CD4-positive, alpha-beta T cell treated with Interleukin-6 for 4 hours (primary cell): ENCODE data around the gene ZNF787.
A peak's percentile ranks its signal among the peaks of the same experiment; 100 is the strongest.
"Not testable (repeated sequence)": the region's sequence is repeated elsewhere in the genome, so short reads cannot be mapped to it uniquely, and the experiment has no call there.

Experiments
- DNase-seq: peaks from one replicate; pipeline ENCODE4 v3.0.0-alpha.2; 2020; ENCODE audit warnings: mixed read lengths

ZNF787 gene

DNA sequence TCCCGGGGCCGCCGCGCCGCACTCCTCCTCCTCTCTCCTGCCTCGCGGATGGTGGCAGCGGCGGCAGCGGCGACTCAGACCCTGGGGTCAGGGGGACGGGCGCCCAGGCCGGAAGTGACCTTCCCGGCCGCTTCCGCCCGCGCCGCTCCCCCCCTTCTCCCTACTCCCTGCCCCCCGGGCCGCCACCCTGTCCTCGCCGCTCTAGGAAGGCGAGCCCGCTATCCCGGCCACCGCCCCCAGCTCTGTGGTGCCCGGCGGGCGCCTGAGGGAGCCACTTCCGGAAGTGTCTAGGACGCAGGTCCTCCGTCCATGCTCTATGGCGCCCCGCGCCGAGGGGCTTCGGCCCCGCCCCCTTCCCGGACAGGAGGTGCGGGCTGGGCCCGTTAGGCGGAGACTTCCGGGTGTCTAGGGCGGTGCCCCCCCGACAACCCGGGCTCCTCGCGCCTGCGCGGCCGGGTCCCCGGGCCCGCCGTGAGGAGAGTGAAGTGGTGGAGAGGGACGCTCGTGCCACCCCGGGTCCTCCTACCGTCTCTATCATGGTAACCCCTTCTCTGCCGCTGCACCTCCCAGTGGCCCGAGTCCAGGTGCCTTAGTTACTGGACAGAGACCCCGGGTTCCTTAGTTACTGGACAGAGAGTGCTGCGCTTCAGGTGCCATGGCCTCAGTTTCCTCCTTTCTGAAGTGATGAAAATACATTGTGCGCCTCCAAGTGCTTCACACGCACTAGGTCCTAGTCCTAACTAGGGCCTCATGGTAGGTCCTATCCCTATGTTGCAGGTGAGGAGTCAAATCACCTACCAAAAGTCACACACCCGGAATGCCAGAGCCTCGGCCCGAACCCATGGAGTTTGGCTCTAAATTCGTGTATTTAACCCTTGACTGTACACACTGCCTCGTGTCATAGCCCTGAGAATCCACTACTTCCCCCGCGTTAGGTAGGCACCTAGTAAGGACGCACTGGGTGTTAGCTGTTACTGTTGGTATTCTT, at the start of gene ZNF787:
TSS of gene ZNF787 (minus strand) at position 116 of the 988 bp plus-strand sequence. CDS start 18,078 bp downstream, outside the sequence.
- peak; percentile 97 for DNase-seq

DNA sequence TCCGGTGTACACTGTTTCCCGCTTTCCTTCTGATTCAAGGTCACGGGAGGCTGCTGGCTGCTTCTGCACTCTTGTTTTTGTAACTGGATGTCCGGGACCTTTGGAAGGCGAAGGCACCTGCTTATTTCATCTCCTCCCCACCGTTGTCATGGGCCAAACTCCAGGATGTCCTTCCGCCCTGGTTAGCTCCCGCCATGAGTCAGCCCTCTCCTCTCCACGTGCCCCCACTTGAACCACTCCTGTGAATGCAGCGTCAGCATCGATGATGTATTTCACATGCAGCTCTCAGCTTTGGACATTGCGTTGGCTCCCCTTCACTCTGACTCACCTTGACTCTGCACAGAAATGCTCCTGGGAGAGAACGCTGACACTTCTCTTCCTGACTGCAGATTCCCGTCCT, 49.2 kb upstream of the ZNF787 start:
- DNase-seq, result no peak

DNA sequence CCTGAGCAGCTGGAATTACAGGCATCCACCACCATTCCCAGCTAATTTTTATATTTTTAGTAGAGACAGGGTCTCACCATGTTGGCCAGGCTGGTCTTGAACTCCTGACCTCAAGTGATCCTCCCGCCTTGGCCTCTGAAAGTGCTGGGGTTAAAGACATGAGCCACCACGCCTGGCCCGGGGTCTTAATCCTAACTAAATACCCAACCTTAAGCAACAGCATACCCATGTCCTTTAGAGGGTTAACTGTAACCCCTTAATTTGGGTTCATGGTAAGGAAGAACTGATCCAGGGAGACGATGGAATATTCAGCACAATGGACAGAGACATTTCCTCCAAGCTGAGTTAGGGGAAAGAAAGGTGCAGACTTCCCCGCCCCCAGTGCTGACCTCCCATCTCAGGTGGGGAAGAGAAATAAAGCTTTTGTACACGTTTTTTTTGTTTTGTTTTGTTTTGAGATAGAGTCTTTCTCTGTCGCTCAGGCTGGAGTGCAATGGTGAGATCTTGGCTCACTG, 46.0 kb upstream of the ZNF787 start:
- DNase-seq, result no peak

DNA sequence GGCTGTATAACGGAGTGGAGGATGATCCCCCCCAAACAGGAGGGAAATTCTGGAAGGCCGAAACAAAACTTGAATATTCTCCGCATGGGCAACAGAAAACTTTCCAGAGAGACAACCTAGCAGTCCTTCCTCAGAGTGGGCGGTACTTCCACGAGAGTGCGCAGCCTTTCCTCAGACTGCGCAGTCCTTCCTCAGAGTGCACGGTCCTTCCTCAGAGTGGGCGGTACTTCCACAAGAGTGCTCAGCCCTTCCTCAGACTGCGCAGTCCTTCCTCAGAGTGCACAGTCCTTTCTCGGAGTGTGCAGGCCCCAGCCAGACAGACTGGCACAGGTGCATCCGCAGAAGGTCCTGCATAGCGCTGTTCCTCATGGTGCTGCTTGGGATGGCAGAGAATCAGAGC, 42.0 kb upstream of the ZNF787 start:
- no peak for DNase-seq

DNA sequence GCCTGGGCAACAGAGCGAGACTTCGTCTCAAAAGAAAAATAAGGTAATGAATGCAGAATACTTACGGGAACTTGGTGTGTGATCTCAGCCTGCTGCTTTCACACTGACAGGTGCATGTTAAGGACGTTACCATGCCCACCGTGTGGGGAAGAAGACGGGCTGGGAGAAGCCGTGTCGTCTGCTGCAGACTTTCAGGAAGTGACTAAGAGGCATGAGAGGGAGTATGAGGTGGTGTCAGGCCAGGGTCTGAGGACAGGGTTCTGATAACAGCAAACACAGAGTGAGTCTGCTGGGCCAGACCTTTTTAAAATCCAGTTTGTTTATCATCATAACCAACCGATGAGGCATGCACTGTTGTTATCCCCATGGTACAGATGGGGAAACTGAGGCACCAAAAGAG, 41.2 kb upstream of the ZNF787 start:
- peak; percentile 13 for DNase-seq

DNA sequence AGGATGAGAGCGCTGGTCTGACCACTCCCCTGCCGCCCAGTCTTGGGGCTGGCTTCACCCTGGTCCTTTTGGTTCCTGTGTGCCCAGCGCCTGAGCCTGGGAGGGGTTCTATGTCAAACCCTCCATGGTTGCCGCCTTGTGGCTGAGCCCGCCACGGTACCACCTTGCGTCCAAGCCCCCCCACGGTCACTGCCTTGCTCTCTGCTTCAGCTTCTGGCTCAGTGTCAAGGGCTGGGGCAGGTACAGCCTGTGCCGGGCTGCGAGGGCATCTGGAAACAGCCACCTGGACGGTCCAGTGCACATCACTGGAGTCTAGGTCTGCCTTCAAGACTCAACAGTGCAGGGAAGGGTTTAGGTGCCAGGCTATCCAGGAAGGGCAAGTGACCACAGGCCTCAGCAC, 40.4 kb upstream of the ZNF787 start:
- no peak for DNase-seq

DNA sequence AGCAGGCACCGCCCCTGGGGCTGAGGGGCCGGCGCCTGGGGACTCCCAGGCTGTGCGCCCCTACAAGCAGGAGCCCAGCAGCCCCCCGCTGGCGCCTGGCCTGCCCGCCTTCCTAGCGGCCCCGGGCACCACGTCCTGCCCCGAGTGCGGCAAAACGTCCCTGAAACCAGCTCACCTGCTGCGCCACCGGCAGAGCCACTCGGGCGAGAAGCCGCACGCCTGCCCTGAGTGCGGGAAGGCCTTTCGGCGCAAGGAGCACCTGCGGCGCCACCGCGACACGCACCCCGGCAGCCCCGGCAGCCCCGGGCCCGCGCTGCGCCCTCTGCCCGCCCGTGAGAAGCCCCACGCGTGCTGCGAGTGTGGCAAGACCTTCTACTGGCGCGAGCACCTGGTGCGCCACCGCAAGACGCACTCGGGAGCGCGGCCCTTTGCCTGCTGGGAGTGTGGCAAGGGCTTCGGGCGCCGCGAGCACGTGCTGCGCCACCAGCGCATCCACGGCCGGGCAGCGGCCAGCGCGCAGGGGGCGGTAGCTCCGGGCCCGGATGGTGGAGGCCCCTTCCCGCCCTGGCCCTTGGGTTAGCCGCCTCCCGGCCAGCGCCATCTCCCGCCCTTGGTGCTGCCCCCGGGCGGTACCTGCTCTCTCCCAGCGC, 38.7 kb upstream of the ZNF787 start:
- DNase-seq, result no peak

DNA sequence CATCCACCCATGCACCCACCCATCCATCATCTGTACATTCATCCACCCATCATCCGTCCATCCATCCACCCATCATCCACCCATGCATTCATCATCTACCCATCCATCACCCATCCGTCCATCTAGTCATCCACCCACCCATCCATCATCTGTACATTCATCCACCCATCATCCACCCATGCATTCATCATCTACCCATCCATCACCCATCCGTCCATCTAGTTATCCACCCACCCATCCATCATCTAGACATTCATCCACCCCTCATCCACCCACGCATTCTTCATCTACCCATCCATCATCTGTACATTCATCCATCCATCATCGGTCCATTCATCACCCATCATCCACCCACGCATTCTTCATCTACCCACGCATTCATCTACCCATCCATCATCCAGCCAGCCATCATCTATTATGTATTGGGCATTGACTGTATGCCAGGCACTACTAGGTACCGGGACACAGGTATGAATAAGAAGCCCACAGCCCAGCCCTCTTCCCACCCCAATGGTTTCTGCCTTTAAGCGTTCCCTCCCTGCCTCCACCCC, 38.0 kb upstream of the ZNF787 start:
- no peak for DNase-seq

DNA sequence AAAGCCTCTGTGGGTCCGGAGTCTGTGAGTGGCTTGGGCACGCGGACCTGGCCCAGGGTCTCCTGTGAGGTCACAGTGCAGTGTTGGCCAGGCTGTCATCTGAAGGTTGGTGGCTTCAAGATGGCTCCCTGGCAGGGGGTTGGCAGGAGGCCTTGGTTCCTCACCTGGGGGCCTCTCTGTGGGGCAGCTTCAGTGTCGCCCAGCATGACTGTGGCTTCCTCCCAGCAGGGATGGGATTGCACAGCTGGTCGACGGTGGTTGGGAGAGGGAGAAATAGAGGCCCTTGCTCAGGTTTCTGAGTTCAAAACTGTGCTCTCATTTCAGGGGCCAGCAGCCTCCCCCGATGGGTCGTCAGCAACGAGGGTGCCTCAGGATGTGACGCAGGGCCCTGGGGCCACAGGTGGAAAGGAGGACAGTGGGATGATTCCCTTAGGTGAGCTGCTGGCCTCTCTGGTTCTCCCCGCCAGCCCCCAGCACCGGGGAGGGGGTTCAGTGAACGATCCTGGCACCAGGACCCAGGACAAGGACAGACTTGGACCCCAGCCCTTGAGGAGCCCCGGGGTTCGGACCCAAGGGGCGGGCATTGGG, 37.2 kb upstream of the ZNF787 start:
- no peak for DNase-seq

DNA sequence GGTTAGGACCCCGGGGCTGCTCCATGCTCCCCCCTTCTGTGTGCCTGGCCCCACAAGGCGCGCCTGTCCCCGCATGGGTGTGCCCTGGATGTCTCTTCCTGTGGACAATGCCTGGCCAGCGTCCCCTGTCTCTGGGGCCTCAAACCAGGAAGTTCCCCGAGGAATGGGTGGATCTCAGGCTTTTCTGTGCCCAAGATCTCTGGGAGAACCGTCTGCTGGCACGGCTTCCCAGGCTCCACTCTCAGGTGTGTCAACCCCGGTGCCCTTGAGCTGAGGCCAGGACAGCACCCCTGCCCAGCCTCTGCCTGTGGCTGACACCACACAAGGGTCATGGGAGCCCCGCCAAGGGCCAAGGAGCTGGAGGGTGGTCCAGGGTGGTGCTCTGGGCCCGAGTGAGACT, 35.7 kb upstream of the ZNF787 start:
- DNase-seq, result no peak

DNA sequence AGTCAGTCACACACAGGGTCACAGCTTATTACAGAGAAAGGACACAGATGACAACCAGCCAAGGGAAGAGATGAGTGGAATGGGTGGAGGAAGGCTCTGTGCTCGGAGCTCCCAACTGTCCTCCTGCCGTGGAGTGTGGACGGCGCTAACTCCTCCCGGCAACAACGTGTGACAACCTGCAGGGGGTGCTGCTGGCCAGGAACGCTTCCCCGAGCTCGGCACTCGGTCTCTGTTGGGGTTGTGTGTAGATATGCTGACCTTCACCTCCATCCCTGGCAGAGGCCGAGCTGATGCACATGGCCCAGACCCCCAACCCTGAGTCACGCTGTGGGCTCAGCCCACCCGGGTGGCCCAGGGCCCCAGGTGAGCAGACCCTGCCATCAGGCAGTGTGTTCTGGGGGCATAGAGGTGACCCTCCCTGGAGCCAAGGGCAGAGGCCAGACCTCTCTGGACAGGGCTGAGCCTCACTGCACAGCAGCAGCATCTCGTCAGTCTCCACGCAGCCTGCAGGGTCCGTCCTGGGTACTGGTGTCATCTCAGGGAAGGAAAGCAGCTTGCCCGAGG, 34.1 kb upstream of the ZNF787 start:
- DNase-seq, result no peak

DNA sequence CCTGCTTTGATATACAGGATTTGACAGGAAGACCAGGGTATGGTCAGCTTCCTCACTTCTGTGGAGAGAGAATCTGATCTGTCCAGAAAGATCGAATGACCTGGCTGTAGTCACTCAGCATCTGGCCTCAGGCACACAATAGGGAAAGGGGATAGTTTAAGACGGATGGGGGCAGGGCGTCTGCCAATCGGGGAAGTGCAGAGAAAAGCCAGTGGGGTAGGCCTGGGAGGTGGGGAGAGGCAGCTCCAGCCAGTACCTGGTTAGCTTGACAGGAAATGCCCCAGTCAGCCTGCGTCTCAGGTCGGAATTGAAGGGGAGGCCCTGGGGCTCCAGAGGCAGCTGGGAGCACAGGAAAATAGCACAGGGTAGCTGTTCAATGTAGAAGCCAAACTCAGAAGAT, 32.4 kb upstream of the ZNF787 start:
- DNase-seq, result no peak

DNA sequence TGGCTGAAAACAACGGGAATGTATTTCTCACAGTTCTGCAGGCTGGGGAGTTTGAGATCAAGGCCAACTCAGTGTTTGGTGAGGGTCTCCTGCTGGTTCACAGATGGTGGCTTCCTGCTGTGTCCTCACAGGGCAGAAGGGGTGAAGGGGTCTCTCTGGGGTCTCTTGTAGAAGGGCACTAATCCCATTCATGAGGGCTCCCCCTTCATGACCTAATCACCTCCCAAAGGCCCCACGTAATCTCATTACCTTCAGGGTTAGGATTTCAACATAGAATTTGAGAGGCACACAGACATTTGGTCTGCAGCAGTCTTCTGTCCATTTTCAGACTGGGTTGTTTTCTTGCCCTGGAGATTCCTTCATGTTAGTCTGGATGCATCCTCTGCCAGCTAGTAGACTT, 31.5 kb upstream of the ZNF787 start:
- no peak for DNase-seq

DNA sequence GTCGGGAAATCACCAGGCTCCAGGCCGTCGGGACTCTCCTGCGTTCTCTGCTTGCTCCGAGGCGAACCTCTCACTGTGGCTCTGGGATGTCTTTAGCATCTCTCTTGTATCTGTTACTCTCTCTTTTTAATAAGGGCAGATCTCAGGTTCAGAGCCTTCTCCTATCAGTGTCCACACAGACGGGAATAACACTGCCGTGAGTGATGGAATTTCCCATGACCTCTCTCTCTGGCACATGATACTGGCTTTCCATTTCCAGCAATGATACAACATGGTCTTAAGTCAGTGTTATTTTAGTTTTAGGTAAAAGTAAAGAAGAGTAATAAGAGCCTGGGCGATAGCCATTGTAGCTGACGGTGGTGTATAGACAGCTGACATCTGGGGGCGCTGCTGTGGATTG, 29.3 kb upstream of the ZNF787 start:
- no peak for DNase-seq

DNA sequence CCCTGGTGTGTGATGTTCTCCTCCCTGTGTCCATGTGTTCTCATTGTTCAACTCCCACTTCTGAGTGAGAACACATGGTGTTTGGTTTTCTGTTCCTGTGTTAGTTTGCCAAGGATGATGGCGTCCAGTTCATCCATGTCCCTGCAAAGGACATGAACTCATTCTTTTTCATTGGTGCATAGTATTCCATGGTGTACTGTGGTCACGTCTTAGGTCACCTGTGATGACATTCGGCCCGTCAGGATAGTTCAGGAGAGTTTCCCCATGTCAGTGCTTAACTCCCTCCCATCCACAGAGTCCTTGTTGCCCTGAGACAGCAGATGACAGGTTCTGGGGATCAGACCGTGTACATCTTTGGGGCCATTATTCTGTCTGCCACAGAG, 28.6 kb upstream of the ZNF787 start:
- no peak for DNase-seq

DNA sequence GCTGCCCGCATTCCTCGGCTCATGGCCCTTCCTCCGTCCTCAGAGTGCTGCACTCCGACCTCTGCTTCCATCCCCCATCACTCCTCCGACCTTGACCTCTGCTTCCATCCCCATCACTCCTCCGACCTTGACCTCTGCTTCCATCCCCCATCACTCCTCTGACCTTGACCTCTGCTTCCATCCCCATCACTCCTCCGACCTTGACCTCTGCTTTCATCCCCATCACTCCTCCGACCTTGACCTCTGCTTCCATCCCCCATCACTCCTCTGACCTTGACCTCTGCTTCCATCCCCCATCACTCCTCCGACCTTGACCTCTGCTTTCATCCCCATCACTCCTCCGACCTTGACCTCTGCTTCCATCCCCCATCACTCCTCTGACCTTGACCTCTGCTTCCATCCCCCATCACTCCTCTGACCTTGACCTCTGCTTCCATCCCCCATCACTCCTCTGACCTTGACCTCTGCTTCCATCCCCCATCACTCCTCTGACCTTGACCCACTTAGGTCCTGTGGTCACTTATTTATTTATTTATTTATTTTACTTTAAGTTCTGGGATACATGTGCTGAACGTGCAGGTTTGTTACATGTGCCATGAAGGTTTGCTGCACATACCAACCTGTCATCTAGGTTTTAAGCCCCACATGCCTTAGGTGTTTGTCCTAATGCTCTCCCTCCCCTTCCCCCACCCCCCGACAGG, 28.0 kb upstream of the ZNF787 start:
- not testable (repeated sequence) for DNase-seq

DNA sequence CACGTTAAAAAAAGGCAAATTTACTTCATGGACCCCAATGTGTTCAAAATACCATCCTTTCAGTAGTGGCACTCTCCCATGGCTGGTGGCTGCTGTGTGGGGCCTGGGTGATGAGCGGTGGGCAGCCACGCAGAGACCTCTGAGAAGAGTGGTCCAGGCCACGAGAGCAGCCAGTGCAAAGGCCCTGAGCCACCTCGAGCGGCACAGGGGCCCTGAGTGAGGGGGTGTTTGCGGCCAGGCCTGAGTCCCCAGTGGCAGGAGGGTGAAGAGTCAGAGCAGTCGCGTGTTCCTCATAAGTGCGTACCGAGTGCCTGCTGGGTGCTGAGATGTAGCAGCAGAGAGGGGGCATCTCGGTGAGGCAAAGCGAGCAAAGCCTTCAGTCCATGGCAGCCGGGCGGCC, 27.0 kb upstream of the ZNF787 start:
- DNase-seq, result no peak

DNA sequence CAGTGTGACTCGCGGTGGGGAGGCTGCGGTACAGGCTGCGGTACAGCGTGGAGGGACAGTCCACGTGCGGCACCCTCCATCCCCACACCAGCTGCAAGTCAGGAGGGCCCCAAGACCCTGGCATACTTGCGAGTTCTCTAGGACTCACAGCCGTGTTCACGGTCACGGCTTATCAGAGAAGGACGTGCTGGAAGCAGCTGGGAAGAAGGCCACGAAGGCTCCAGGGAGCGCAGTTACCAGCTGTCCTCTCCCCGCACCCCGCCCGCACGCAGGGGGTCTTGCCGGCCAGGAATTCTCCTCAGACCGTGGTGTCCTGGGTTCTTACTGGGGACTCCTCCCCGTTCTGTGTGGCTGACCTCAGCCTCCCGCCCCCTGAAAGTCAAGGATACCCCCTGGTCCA, 26.2 kb upstream of the ZNF787 start:
- DNase-seq, result no peak

DNA sequence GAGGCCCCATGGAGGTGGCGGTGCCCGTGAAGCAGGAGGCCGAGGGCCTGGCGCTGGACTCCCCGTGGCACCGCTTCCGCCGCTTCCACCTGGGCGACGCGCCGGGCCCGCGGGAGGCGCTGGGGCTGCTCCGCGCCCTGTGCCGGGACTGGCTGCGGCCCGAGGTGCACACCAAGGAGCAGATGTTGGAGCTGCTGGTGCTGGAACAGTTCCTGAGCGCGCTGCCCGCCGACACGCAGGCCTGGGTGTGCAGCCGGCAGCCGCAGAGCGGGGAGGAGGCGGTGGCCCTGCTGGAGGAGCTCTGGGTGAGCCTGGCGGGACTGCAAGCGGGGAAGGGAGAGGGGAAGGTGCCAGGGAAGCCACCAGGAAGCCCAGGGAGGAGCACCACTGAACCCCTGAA, 25.8 kb upstream of the ZNF787 start:
- no peak for DNase-seq

DNA sequence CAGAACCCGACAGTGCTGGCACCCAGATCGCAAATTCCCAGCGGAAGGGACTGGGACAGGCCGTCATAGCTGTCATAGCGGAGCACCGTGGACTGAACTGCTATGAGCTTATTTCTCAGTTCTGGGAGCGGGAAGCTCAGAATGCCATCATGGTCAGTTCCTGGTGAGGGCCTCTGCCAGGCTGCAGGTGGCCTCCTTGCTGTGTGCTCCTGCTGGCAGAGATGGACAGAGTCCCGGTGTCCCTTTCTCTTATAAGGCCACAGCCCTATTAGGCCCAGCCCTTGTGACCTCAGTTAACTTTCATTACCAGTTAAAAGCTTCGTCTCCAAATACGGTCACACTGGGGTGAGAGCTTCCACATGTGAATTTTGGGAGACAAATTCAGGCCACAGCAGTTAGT, 24.6 kb upstream of the ZNF787 start:
- no peak for DNase-seq

DNA sequence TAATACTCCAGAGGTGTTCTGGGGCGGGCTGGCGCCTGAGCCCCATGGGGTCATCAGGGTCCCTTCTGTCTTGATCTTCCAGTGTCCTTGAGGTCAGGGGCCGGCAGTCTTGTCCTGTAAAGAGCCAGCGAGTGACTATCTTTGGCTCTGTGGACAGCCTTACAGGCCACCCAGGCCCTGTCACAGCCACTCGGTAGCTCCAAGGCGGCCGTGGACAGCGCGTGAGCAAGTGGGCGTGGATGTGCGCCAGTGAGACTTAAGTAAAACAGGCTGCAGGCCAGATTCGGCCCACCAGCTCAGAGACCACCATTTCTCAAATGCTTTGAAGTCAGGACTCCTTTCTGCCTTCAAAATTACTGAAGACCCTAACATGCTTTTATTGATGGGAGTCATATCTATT, 23.7 kb upstream of the ZNF787 start:
- DNase-seq, result no peak

DNA sequence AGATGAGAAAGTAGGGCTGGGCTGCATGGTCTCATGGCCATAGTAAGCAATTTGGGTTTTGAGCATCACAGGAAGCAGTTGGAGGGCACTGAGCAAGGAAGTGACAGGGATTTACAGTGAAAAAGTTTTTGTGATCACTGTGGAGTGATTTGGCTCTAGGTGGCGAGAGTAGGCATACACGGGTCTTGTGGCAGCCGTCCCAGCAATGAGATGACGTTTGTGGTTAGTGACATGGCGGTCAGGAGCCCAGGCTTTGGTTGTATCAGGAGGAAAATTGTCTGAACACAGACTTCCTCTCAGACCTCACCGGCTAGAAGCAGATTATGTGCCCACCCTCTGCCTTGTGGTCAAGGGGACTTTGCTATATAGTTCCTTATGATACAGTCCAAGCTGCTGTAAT, 23.3 kb upstream of the ZNF787 start:
- DNase-seq, result no peak
